Fibroblast of gingiva (primary cell): Measurements from ENCODE around the gene REXO1.

Source experiments
- DNase-seq: peaks from one replicate; pipeline ENCODE4 v3.0.0-alpha.2; 2011; ENCODE audit warnings: low read depth

The REXO1 gene

DNA sequence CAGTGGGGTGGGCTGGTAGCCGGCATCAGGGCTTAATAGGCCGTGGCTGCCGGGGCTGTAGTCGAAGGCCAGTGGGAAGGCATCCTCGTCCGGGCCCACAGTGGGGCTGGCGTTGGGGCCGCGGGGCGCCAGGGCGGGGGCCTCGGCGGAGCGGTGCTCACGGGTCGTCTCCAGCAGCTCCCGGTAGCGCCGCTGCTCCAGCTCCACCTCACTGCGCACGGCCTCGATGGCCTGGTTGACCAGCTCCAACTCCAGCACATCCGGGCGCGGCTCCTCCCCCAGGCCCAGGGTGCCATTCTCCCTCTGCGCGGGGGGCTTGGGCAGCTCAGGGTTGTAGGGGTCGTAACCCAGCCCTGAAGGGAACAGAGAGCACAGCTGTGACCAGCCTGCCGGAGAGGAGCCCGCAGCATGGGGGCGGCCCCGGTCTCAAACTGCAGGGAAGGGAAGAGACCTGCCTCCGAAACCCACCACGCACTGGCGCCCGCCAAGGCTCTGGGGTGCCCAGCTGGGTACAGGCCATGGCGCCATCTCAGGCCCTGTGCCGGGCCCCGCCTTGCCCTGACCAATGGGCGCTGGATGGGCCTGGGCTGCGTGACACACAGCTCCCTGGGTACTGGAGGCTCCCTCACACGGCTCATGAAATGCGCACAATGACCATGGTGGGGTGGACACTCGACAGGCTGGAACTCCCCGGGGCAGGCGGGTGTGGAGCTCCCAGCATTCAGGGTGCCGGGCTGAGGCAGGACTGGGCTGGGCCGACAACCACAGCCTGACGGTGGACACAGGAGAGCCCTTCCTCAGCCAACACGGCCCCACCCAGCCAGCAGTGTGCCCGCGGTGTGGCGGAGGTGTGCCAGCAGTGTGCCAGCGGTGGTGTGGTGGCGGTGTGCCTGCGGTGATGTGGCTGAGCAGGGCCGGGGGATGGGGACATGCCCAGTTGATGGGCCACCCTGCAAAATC, 19.7 kb downstream of the REXO1 start:
- no peak for DNase-seq

DNA sequence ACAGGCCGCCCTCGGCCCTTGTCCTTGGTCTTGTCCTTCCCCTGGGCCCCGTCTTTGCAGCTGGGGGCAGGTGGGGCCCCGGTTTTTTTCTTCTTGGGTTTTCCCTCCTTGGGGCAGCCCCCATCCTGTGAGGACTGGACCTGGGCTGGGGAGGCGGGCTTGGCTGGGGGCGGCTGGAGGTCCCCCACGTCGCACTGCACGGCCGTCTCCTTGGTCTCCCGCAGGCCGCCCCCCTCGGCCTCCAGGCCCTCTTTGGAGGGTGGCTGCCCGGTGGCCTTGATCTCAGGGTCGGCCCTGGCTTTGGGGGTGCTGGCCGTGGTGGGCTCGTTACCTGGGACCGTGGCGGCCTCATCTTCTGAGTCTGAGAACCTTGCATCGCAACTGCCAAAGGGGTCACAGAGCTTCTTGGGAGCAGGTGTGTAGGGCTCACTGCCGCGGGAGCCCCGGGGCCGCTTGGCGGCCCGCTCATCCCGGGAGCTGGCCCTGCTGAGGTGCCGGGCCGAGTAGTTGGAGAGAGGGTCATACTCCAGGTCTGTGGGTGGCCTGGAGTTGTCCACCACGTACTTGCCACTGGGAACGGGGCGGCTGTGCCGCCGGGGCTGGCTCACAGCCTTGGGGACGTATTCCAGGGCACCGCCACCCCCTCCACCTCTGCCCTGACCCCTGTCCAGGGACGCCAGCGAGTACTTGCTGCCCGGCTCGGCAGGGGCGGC, 20.6 kb downstream of the REXO1 start:
- DNase-seq, result no peak

DNA sequence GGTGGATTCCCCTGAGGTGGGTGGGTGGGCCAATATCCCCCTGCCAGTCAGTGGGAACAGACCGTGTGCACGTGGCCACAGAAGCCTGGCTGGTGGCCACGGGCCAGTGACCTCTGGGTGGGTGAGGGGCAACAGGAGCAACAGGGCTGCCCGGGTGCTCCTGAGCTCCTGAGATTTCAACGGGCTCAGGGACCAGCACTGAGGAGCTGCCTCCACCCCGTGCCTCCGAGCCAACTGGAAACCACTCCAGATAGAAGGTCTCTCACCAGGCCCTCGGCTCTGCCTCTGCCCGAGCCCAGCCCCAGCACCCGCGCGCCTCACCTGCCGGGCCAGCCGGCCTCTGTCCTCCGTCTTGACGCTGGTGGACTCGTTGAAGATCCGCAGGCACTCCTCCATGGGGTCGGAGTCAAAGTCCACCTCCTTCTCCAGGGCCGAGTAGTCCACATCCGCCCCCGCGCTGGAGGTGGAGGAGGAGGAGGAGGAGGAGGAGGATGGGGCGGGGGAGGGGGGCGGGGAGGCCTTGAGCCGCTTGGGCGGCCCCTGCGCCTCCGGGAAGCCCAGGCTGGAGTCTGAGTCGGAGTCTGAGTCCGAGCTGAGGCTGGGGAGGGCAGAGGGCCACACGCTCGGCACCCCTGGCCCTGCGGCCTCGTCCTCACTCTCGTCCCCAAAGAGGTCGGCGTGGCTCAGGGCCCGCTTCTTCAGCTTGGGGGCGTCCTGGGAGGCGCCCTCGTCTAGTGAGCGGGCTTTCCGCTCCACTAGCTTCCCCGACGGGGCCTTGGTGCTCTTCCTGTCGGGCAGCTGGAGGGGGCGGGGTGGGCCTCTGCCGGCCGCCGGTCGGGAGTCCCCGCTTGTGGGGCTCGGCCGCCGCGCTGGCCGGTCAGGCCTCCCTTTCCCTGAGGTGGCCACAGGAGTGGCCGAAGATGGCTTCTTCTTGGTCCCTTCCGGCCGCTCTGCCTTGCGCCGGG, 21.4 kb downstream of the REXO1 start:
- no peak for DNase-seq

DNA sequence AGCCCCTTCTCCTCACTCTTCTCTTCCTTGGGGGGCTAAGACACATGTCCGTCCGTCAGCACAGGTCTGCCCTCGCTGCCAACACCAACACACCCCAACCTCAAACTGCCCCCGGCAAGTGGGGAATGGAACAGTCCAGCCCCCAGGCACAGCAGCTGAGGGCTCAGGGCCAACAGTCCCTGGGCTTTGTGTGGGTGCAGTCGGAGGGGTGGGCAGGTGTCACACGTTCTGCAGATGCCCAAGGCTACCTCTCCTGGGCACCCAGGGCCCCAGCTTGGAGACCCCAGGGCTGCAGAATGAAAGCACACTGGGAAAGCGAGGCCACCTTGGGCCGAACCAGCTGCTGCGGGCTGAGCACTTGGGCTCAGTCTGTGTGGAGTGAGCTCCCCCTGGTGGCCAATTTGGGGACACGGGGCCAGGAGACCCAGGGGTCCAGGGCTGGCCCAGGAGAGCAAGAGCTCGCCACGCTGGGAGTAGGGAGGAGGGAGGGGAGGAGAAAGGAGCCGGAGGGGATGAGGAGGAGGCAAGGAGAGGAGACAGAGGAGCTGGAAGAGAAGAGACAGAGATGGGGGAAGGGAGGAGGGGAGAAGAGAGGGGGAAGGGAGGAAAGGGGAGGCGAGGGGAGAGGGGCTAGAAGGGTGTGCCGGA, 22.2 kb downstream of the REXO1 start:
- peak; percentile 40 for DNase-seq

DNA sequence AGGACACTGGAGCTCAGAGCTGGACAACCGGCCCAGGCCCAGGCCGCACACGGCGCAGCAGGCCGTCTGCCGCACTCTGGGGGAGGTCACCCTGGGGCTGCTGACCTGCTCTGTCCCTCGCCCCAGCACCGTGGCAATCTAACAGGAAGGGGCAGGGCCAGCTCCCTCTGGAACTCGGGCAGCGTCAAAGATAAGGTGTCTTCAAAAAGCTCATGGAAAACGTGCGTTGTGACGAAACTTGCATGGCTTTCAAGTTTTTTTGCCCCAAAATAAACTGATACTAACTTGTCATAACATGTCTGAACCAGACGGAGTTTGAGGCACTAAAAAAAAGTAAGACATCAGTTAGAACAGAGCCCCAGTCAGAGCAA, 24.0 kb downstream of the REXO1 start:
- DNase-seq, result no peak

DNA sequence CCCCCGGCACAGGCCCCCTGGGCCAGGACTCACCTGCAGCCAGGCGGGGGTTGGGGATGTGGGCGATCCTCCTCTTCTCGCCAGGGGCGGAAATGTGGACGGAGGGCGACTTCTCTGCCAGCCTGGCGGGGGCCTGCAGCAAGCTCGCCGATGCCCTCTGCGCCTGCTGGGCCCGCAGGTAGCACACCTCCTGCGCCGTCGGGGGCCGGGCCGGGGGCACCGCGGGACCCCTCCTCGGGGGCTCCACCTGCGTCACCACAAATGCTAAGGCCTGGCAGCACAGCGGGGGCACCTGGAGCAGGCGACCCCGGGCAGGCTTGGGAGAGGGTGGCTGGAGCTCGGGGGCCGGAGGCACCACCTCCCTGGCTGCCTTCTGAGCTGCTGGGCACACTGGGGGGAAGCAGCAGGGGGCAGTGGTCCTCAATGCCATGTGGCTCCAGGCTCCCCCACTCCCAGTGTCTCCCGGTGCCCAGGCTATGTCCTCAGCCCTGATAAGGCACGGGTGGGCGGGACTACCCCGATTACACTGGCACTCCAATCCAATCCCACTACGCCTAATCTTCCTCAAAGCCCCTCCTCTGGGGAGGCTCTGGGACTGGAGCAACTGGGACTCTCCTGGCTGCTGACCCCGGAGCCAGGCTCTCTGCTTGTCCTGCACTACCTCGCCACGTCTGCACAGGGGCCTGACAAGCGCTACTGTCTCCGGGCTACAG, 24.6 kb downstream of the REXO1 start:
- DNase-seq, result no peak

DNA sequence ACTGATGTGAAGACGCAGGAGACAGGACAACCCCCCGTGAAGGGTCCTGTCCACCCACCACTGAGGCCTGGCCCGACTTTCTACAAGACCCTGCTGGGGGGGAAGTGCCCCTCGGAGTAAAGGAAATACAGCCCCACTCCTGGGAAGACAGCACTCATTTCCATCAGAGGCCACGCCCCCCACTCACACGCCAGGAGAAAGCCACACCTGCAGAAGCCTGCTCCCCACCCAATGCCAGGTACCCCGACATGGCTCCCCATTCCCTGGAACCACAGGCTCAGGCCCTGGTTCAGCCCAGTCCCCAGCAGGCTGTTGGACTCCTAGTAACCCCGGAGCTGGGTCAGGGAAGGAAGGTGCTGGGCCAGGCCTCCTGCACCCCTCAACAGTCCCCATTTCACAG, 25.3 kb downstream of the REXO1 start:
- DNase-seq, result no peak

DNA sequence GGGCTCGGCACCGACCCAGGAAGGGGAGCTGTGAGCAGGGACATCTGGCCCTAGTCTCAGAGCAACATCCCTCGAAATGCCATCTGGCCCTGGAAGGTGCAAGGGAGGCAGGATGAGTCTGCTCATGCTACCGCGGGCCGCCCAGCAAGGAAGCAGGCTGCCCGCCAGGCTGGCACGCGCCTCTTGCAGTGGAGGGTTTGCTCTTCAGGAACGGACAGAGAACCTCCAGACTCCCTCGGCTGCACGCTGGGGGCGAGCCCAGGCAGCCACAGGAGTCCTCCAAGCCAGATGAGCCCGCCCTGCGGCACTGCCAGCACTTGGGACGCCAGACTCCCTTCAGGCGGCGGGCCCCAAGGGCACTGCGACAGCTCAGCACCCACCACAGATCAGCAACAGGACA, 26.1 kb downstream of the REXO1 start:
- DNase-seq, result no peak

DNA sequence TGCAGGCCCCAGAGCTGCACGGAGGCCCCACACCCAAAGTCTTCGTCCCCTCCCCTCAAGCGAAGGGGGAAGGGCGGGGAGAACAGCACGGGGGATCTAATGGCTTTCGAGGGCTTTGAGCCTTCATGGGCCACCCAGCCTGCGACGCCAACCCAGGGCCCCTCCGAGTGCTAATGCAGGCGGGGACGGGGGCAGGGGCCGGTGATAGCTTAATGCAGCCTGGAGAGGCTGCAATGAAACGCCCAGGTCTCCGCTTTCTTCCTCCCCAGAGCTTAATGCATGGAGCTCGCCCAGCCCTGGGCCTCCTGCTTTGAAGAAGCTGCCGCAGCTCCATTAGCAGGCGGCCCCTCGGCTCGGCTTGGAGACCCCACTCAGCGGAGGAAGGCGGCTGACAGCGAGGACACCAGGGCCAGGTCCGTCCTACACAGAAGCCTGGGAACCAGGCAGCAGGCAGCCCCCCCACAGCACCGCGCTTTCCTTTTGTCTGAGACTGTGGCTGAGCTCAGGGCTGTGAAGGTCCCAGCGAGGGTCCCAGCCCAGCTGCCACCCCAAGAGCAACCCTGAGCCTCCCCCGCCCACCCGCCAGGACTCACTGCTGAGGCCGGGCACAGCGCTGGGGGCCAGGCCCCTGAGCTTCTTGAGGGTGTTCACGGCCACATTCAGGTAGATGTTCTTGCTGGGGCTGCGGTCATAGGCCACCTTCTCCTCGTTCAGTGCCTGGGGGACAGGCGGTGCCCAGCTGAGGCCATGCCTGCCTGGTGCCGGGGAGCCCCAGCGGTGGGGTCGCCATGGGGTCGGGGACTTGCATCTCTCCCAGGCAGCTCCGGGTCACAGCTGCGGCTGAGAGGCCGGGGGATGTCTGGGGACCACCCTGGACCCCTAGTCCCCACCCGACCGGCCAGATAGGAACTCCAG, 28.7 kb downstream of the REXO1 start:
- DNase-seq, result no peak

DNA sequence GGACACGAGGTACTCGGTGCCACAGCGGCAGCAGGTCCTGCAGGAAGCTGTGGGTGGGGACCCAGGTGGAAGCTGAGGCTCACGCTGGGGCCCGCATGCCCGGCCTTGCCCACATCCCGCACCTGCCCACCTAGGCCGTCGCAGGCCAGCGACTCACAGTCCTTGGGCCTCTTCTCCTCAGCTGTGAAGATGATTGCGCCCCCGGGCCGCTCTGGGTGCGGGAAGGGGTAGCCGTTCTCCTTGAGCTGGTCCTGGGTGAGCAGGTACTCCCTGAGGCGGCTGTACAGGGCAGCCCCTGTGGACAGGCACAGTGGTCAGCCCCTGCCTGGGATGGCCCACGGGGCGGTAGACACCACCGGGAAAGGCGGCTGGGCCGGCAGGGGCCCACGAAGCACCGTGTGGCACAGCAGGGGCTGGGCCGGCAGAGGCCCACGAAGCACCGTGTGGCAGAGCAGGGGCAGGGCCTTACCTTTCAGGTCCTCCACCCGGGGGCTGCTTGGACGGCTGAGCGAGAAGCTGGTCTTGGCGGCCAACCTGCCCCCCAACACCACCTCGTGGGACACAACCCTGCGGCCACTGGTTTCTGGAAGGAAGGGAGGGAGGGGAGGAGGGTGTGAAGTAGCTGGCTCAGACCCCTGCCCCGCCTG, 29.6 kb downstream of the REXO1 start:
- DNase-seq, result no peak

DNA sequence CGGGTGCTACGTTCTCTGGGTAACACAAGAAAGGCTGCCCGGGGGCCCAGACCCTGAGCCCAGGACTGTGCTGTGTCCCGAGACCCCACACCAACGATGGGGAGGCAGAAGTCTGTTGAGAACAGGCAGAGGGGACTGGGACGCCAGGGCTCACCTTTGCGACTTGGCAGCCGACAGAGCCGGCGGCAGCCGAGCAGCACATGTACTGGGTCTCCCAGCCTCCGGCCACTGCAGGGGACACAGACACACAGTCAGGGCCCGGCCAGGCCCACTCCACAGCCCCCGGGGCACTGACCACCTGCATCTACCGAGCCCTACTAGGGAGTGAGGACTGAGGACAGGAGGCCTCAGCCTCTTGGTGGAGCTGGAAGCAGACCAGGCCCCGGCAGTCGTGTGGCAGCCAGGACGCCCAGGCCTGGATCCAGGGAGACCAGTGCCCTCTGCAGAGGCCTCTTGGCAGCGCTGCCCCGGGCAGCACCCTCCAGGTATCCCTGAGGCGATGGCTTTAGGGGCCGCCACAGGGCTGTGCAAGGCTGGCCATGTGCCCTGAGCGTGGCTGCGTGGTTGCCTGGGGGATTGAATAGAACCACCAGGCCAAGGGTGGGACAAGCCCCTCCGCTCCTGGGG, 30.6 kb downstream of the REXO1 start:
- DNase-seq, result no peak

DNA sequence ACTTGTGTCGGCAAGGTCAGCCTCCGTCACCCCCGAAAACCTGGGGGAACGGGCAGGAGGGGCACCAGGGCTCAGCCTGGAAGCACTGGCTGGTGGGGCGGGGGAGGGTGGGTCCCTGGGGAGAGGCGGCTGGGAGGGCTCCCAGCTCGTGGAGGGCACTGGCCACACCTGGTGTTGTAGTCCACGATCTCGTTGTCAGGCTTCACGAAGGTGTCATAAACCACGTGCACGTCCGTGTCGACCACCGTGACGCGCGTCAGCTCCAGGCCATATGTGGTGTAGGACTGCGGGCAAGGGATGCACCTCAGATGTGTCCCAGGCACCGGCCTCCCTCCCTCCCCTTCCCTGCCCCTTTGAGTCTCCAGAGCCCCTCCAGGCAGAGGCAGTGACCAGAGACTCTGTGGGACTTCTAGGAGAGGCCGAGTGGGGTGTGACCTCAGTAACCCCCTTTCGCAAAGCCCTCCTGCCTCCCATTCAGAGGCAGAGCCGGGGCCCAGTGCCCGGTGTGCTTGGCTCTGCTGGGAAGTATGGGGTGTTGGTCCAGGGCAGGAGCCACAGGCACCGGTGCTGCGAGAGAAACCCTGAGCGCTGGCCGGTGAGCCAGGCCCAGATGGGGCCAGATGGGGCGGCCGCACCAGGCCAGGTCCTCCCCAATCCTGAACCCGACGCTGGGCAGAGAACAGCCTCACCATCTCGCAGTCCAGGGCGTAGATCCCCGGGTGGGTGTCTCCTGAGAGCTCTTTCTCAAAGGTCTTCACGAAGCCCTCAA, 31.6 kb downstream of the REXO1 start:
- DNase-seq, result no peak

DNA sequence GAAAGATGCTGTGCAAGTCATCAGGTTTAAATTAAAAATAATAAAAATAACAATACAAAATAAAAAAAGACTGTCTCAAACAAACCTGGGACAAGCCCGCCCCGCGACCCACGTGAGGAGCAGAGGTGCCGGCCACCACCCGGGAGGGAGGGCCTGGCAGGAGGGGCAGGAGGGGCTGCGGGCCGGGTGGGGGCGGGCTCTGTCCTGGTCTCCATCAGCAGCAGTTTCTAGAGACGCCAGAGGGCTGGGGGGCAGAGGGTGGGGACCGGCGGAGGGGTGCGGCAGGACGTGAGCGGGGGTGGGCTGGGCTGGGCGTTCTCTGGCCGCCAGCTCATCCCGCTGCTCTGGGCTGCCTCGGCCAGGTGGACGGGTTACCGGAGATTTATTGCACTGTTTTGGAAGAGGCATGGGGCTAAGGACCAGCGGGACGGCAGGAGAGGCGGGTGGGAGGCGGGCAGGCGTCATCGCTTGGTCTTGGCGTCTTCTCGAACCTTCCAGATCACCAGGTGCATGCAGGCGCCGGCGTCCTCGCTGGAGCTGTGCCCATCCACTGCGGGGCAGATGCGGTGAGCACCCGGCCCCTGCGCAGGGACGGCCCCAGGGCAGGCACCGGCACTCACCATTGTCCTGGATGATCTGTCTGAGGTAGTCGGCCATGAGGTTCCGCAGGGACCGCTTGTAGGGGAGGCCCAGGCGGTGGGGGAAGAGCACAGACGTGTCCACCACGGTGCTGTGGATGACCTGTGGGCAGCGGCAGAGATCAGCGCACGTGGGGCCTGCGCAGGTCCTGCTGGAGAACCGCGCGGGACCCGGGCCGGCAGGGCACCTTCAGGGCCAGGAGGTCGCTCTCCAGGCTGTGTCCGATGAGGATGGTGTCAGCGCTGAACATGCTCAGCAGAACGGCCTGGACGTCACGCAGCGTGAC, 32.4 kb downstream of the REXO1 start:
- no peak for DNase-seq

DNA sequence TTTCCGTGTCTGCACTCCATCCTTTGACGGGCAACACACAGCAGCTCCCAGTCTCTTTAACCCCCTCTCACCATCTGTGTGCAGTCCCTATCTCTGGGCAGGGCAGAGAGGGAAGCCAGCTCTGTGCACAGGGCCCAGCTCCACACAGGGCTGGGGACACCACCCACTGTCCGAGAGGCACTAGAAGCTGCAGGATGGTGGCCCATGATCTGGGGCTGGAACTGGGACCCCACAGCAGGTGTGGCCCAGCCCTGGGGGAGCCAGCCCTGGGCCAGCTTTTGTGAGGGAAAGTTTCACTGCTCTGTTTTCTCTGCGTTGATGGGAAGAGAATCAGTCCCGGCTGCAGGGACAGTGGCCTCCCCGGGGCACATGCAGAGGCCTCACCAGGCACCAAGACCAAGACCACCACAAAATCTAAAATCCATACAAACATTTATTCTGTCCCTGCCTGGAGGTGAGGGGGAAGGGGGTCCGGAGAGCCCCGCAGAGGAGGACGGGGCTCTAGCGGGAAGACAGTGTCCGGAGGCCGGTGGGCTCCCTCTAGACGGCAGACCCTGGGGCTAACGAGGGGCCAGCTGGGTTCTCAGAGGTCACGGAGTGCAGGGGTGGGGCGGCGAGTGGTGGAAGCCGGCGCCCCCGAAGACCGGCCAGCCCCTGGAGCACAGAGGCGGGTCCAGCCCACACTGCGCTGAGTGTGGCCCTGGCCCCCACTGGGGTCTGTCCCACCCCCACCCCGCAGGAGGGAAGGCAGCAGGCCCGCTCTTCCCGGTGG, 33.3 kb downstream of the REXO1 start:
- no peak for DNase-seq

DNA sequence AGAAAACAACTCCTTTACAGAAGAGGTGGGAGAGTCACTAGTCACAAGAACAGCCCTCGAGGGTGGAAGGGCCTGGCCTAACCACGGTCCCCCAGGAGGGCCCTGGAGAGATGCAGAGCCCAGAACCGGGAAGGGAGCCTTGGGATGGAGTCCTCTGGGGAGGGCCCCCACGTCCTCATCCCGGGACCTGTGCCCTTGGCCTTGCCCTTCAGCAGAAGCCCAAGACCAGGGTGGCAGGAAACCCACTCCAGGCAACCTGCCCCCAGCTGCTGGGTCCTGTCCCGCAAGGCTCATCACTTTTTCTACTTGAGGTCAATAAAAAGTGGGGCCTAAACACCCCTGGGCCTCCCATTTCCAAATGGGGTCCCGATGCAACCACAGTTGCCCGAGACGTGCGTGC, 33.9 kb downstream of the REXO1 start:
- no peak for DNase-seq
